Measurements from ENCODE around the gene TTC9C. TPM values are rescaled to one million over a fixed set of nuclear protein-coding genes. Genes with fewer than 3 reads are reported as not detected.

TTC9C gene
- total and polyA plus RNA-seq, 2 of the 13 experiments (the other 11 are each of a cell fraction or from before 2014, with no cell fraction given): 28.0 to 36.4 TPM

- TF ChIP-seq, protein P1, sequence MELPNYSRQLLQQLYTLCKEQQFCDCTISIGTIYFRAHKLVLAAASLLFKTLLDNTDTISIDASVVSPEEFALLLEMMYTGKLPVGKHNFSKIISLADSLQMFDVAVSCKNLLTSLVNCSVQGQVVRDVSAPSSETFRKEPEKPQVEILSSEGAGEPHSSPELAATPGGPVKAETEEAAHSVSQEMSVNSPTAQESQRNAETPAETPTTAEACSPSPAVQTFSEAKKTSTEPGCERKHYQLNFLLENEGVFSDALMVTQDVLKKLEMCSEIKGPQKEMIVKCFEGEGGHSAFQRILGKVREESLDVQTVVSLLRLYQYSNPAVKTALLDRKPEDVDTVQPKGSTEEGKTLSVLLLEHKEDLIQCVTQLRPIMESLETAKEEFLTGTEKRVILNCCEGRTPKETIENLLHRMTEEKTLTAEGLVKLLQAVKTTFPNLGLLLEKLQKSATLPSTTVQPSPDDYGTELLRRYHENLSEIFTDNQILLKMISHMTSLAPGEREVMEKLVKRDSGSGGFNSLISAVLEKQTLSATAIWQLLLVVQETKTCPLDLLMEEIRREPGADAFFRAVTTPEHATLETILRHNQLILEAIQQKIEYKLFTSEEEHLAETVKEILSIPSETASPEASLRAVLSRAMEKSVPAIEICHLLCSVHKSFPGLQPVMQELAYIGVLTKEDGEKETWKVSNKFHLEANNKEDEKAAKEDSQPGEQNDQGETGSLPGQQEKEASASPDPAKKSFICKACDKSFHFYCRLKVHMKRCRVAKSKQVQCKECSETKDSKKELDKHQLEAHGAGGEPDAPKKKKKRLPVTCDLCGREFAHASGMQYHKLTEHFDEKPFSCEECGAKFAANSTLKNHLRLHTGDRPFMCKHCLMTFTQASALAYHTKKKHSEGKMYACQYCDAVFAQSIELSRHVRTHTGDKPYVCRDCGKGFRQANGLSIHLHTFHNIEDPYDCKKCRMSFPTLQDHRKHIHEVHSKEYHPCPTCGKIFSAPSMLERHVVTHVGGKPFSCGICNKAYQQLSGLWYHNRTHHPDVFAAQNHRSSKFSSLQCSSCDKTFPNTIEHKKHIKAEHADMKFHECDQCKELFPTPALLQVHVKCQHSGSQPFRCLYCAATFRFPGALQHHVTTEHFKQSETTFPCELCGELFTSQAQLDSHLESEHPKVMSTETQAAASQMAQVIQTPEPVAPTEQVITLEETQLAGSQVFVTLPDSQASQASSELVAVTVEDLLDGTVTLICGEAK (IDR thresholded peaks at IDR 0.05): no peak
- TF ChIP-seq, protein P1 (CRISPR knock-in tag; IDR thresholded peaks at IDR 0.05): no peak
- no peak for TF ChIP-seq ZNF251 (CRISPR knock-in tag; IDR thresholded peaks at IDR 0.05)
- TF ChIP-seq, protein P2, sequence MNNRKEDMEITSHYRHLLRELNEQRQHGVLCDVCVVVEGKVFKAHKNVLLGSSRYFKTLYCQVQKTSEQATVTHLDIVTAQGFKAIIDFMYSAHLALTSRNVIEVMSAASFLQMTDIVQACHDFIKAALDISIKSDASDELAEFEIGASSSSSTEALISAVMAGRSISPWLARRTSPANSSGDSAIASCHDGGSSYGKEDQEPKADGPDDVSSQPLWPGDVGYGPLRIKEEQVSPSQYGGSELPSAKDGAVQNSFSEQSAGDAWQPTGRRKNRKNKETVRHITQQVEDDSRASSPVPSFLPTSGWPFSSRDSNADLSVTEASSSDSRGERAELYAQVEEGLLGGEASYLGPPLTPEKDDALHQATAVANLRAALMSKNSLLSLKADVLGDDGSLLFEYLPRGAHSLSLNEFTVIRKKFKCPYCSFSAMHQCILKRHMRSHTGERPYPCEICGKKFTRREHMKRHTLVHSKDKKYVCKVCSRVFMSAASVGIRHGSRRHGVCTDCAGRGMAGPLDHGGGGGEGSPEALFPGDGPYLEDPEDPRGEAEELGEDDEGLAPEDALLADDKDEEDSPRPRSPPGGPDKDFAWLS (CRISPR knock-in tag; IDR thresholded peaks at IDR 0.05; ENCODE audit: borderline replicate concordance): no peak
- TF ChIP-seq MED8 (CRISPR knock-in tag; IDR thresholded peaks at IDR 0.05; ENCODE audit: insufficient replicate concordance): peak; percentile 42
- TF ChIP-seq ZZZ3 (CRISPR knock-in tag; IDR thresholded peaks at IDR 0.05; ENCODE audit: borderline replicate concordance): no peak
- no peak for TF ChIP-seq TEAD3 (CRISPR knock-in tag; optimal IDR thresholded peaks at IDR 0.05; ENCODE audit: borderline replicate concordance)
- peak; percentile 50; the same call in 1 of the 2 replicates for TF ChIP-seq ZNF563 (CRISPR knock-in tag; IDR thresholded peaks at IDR 0.05)
- TF ChIP-seq, protein P3, sequence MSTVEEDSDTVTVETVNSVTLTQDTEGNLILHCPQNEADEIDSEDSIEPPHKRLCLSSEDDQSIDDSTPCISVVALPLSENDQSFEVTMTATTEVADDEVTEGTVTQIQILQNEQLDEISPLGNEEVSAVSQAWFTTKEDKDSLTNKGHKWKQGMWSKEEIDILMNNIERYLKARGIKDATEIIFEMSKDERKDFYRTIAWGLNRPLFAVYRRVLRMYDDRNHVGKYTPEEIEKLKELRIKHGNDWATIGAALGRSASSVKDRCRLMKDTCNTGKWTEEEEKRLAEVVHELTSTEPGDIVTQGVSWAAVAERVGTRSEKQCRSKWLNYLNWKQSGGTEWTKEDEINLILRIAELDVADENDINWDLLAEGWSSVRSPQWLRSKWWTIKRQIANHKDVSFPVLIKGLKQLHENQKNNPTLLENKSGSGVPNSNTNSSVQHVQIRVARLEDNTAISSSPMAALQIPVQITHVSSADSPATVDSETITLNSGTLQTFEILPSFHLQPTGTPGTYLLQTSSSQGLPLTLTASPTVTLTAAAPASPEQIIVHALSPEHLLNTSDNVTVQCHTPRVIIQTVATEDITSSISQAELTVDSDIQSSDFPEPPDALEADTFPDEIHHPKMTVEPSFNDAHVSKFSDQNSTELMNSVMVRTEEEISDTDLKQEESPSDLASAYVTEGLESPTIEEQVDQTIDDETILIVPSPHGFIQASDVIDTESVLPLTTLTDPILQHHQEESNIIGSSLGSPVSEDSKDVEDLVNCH (CRISPR knock-in tag; IDR thresholded peaks at IDR 0.05): no peak
- TF ChIP-seq ARID5B (CRISPR knock-in tag; IDR thresholded peaks at IDR 0.05): no peak
These were observed 22.1 kb upstream of the TTC9C start (continued) for GRCh38 chr11:62705880-62706849.
